Right hindlimb (tissue), 1 donor: ENCODE data around the gene TRAM2.
A peak's percentile ranks its signal among the peaks of the same experiment; 100 is the strongest.

Experiments used
- DNase-seq: peaks from one replicate; pipeline ENCODE4 v3.0.0-alpha.2; 2018

Gene TRAM2, protein sequence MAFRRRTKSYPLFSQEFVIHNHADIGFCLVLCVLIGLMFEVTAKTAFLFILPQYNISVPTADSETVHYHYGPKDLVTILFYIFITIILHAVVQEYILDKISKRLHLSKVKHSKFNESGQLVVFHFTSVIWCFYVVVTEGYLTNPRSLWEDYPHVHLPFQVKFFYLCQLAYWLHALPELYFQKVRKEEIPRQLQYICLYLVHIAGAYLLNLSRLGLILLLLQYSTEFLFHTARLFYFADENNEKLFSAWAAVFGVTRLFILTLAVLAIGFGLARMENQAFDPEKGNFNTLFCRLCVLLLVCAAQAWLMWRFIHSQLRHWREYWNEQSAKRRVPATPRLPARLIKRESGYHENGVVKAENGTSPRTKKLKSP

DNA sequence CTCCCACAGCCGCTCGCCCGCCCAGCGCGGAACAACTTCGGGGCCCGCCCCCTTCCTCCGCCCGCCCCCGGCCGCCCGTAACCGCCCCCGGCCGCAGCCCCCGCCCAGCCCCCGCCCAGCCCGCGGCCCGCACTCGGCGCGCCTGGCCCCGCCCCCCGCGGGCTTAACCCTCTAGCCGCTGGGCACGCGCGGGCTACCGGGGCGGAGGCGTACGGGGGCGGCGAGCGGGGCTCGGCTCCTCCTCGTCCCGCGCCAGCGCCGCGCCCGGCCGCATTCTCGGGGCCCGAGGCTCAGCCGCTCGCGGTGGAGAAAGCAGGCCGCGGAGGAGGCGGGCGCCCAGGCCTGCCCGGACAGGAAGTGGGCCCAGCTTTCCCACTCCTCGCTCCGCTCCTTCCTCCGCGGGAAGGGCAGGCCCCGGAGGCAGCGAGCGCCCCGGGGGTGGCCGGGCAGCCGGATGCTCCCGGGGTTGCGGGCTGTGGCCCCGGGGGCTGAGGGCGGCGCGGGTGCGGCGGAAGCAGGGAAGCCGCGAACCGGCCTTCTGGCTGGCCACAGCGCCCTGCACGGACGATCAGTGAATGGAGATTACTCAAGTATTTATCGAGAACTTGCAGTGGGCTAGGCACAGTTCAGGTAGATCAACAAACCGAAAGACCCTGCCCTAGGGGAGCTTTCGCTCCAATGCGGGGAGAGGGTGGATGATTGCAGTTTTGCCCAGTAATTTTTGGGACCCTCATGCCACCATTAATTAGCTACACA lies at the start of gene TRAM2:
TSS of gene TRAM2 (minus strand) at position 39 of the 756 bp plus-strand sequence. CDS start 145 bp downstream, outside the sequence.
- DNase-seq = peak; percentile 92

DNA sequence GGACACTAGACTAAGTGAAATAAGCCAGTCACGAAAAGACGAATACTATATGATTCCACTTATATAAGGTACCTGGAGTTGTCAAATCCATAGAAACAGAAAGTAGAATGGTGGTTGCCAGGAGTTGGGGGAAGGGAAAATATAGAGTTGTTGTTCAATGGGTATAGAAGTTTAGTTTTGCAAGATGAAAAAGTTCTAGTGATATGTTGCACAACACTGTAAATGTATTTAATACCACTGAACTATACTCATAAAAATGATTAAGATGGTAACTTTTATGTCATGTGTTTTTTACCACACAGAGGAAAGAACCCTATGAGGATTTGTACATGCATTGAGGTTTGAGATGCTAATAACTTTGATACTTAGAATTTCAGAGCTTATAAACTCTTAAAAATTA lies 46.0 kb upstream of the TRAM2 start:
- no peak for DNase-seq

DNA sequence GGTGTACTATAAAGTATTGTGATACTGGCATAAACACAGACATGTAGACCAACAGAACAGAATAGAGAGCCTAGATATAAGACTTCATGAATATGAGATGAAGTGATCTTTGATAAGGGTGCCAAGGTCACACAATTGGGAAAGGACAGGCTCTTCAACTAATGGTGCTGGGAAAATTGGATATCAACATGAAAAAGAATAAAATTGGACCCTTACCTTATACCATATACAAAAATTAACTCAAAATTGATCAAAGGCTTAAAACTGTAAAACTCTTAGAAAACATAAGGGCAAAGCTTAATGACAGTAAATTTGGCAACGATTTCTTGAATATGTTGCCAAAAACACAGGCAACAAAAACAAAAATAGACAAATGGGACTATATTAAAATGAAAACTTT lies 44.8 kb upstream of the TRAM2 start:
- no peak for DNase-seq

DNA sequence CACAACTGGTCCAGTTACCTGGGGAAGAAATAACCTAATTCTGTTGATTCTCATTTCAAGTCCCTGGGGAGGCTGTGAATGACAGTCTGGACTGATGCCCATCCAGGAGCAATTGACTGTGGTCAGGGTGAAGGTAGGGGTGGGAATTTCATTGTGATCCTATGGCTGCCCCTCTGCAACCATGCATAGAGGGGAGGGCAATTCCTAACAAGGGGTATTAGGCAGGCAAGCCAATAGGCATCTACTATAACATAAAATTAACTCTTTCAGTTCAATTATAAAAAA lies 44.0 kb upstream of the TRAM2 start:
- DNase-seq = no peak

DNA sequence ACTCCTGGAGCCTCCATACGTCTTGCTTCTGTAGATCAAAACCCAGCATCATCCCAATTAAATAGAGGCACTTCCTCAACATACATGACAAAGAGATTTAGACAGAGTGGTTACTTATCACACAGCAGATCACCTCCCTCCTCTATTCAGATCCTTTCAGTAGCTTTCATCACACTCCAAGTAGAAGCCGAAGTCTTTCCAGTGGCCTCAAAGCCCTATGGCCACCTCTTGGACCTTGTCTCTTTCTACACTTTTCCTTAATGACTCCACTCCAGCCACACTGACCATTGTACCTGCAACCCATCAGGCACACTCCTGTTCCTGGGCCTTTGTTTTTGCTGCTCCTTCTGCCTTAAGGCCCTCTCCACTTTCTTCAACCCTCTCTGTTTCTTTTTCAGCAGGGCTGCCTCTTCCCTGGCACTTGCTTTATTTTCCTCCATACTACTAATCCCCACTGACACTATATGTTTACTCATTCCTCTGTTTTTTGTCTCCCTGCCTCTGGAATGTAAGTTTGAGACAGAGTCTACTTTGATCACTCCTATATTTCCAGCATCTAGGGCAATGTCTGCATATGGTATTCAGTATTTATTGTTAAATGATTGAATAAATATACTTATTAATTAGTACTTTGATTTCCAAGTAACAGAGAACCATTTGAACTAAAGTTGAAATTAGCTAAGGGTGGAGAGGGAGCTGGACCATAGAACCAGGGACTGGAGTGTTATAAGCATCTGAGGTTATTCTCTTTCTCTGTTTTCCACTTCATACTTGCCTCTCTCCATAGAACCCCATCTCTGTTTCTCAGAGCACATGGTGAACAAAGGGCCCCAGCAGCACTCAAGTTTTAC lies 43.4 kb upstream of the TRAM2 start:
- no peak for DNase-seq

DNA sequence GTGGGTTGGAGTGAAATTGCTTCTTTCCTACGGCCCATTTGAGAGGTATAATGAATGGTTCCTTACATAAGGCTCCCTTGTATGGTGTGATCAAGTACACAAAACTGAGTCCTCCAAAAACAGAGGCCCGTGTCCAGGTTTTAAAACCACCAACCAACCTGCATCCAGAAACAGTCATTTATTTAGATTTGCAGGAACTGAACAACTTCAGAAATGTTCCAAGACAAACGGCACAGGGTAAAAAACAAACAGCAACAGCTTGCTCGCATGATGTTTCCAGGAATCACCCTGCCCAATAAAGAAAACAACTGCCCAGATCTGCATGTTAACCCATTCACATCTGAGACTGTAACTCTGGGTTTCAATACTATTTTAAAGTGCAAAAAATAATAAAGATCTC lies 40.2 kb upstream of the TRAM2 start:
- DNase-seq = no peak

DNA sequence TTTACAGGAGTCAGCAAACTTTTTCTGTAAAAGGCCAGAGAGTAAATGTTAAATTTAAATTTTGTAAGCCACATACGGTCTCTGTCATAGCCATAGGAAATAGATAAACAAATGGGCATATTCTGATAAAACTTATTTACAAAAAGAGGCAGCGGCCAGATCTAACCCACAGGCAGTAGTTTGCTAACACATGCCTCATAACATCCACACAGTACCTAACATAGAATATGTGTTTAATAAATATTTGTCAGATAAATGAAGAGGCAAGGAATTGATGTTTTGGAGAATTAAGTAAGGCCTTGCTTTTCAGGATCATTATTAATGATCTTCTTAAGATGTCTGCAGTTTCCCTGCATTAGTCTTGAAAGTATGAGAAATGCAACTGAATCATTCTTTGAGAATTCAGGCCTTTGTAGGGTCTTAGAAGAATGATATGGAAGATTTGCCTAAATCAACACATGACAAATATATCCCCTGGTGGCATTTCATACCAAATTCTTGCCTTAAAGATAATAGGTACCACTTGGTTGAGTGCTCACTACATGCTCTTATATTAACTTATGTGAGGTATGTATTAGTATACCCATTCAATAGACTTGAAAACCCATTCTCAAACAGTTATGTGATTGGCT lies 39.3 kb upstream of the TRAM2 start:
- no peak for DNase-seq

DNA sequence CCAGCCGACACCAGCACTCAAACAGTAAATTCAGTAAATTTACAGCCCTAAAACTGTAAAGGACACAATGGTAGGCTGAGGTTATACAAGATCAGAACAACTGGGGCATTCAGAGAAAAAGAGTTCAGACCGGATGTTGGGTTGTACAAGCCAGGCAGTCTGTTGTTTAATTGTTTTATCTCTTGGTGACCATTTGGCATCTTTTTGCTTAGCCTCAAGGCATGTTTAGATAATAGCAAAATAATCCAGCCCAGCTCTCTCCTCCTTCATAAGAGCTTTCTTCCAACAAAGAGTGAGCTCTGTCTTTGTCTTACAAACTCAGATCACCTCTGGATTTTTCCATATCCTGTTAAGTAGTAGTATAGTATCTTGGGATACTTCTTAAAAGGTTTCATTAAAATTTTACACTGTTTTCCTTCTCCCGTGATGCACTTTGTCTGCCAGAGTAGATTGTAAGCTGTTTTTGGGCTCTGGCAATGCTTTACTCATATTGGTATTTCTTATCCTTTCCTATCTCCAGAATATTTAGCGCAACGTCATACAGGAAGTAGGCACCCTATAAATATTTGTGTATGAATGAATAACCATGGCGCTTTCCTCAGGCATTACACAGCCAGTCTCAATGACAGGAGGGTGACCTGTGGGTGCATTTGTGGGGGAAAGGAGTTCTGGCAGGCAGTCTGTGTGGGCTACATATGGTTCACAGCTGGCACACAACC lies 35.6 kb upstream of the TRAM2 start:
- no peak for DNase-seq

DNA sequence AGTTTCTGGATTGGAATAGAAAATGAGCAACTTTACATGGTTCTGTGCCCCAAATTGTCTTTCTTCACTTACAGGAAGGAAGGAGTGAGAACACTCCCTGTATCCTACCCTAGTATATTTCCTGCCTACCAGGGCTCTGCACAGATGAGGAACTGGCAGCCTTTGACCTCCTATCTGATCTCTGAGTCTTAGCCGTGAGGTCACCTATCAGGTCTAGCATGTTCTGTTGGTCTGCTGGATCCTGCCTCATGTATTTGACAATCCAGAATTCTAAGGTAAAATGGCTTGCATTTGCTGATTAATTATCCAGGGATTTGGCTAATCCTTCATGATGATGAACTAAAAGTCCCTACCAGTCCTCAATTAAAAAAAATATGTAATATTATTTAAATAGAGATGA lies 35.0 kb upstream of the TRAM2 start:
- DNase-seq = no peak

DNA sequence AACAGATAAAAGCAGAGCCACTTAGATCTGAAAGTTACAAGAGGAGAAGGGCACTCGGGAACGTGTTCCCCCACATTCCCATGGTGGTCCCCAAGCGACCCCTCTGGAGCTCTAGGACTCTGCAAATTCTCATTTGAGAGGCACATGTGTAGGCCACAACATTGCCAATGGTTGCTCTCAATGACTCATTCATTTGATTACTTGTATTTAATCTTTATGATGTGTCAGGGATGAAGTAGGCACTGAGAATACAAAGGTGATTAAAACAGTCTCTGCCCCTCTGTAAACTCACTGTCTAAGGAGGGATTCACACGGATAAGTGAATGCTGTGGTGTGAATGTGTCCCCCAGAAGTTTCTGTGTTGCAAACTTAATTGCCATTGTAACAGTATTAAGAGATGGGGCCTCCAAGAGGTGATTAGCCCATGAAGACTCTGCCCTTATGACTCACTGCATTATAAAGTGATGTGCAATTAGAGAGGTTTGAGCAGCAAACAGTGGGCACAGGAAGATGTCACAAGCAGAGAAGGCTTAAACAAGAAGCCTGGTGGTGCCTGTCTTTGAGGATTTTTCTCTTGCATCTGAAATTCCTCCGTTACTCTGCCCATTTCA lies 34.0 kb upstream of the TRAM2 start:
- no peak for DNase-seq

DNA sequence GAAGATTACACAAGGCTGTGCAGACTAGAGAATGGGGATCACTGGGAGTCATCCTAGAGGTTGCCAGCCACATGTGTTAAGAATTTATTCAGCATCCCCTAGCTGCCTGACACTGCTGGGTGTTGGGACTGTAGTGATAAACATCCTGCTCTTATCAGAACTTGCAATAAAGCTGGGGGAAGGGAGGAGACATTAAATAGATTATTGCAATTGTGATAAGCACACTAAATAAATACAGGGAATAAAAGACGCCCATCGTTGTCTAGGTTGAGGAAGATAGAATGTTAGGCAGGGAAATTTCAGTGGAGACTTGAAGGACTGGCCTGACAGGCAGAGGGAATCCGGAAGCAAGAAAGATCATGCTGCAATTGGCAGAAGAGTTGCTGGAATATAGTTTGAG lies 33.2 kb upstream of the TRAM2 start:
- no peak for DNase-seq

DNA sequence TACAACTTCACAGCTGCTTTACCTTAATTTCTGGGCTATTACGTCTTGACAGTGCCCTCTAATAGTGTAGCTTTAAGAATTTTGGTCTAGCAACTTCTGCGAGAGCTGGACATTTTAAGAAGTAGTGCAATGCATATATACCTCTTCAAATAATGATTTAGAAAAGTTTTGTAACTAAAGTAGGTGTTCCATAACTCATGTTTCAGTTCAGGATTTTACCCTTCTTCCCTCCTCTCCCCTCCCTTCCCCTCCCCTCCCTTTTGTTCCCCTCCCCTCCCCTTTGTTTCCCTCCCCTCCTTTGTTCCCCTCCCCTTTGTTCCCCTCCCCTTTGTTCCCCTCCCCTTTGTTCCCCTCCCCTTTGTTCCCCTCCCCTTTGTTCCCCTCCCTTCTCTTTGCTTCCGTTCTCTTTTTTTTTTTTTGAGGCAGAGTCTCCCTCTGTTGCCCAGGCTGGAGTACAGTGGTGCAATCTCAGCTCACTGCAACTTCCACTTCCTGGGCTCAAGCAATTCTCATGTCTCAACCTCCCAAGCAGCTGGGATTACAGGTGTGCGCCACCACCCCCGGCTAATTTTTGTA lies 28.8 kb upstream of the TRAM2 start:
- DNase-seq = no peak

DNA sequence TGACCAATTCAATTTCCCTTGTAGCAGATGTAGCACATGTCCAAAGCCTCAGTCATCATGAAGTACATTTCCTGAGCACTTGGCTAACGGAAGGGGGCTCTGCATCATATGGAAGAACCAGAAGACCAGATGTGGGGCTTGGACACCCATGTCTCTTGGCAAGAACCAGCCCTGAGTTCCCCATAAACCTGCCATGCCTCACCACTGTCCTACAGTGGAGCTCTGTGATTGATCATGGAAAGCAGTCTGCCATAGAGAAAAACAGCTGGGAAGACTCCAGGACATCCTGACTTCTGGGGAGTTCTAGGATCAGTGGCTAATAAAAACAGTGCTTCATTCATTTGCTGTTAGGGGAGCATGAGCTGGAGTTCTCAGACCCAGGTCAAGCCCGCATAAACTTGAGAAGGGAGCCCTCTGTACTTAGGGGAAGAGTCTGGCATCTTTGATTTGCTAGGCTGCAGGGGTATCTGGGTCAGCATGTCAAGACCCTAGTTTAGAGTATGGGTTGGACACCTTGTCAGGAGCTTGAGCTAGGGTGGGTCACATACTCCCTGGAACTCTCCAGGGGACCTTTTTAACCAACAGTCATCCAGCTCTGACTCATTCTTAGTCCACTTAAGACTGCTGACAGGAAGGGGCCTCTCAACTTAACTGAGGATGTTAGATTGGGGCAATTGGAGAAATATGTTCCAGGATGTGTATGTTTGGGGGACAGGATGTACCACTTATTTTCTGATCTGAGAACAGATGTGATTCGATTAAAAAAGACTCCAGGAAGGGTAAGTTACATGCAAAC lies 26.3 kb upstream of the TRAM2 start:
- no peak for DNase-seq

DNA sequence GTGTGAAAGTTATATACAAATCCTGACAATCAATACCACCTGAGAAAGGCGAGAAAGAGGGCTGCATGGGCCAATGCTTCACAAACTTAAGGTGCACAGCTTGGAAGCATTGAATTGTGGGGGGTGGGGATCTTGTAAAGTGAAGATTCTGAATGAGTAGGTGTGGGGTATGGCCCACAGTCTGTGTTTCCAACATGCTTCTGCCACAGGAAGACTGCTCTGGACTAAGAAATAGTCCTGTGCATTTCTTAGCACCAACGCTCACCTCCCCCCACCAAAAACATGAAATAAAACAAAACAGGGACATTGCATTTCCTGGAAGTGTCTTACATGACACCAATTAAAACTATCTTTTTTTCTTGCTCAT lies 21.9 kb upstream of the TRAM2 start:
- DNase-seq = no peak

DNA sequence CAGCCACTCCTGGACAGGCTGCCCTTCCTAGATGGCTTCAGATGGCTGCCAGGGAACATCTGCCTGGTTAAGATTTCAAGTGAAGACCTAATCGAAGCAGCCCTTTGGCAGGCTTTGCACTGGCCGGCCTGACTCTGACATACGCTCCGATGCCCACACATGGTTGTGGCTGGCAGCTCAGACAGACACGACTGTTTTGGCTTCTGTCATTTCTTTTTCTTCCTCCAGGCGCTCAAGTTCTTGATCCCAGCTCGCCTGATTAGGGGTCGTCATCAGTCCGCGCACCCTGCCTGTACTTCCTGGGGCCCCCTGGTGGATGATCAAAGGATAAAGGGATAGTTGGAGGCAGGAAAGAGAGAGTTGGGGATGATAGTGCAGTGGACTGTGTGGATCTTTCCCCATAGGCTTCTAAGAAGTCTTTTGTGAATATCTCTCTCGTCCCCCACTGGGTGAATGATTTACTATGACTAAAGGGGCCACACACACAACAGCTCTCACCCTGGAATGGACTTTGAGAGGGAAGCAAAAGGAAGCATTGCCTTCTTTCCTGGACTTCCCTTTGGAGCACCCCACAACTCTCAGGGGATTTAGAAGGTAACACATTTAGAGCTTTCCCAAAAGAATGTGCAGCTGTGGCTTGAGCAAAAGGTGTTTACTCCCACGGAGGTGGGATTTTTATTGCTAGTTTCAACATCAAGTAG lies 21.4 kb upstream of the TRAM2 start:
- peak; percentile 86 for DNase-seq

DNA sequence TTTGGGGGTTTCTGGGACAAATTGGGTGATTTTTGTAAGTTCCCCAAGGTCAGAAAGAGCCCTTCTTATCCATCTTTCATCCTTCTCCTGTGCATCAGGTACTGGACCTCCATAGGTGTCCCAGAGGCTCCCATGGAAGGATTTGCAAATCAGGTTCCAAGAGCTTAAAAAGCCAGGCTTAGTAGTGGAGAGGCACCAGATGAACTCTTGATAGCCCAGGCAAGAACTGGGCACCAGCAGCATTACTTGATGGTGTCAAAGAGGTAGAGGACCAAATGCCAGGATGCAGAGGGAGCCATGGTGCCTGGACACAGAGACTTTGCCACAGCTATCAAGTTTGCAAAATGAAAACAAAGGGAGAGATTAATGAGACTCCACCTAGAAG lies 20.9 kb upstream of the TRAM2 start:
- no peak for DNase-seq

DNA sequence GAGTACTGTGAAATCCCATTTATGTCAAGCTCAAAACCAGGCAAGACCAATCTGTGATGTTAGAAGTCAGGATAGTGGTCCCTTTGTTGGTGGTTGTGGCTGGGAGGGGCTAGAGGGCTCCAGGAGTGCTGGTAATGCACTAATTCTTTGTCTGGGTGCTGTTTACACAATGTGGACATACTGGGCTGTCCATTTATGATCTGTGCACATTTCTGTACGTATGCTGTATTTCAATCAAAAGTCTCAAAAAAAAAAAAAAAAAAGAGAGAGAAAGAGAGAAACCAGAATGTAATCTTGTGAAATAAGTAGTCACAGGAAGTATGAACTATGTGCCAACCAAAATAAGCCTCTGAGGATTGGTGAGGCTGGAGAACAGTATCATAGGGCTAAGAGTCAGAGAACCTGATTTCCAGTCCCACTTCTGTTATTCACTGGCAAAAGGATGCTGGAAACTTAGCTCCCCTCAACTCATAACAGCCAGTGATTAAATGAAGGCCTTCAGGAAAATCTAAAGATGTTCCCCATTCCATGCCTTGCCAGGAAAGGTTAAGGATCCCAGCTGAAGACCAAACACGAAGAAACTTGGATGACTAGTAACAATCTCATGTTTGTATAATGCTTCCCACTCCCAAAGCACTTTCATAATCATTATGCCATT lies 19.6 kb upstream of the TRAM2 start:
- no peak for DNase-seq

DNA sequence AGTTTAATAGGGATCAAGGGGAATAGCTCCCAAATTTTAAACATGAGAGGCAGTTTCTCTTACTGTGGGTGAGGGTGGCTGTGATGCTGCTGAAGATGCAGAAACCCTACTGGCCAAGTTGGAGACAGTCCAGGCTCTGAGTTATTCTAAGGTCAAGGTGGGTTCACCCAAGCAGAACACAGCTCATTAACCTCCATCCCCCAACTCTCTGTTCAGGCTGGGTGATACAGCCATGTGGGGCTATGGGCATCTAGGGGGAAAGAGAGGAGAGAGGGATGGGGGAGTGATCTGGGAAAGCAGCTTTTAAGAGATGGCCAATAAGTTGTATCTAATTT lies 18.9 kb upstream of the TRAM2 start:
- DNase-seq = no peak

DNA sequence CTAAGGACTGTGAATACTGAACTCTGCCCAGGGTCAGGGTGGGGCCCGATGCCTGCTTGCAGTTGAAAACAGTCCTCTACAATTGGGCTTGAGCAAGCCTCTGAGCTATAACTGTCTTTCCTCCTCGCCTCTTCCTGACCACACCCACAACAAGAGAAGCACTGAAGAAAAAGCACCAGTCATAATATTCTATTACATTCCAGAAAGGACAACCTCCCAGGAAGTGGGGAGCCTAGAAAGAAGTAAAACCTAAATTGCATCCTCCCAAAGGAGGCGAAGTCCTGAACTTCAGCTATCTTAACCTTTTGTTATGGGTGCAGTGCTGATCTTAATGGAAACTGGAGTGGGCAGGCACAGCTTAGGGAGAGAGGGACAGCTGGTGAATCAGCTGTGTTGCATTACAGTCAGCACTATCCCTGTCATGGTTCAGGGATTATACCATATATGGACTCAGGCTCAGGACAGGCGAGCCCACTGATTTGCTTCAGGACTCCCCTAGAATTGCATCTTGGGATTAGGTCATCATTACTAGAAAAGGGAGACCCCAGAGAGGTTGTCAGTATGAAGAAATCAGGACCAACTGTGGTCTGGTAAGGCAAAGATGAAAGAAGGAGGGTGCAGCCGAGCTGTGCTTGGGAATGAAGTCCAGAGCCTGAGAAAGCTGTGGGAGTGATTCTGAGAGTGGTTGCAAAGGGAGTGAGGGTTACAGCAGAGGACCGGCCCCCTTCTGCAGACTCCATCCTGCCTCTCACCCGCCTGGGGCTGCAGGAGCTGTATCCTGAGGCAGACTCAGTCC lies 18.3 kb upstream of the TRAM2 start:
- DNase-seq = peak; percentile 77
